Measurements from ENCODE around the gene CSF1R.
"Not testable (repeated sequence)": the region's sequence is repeated elsewhere in the genome, so short reads cannot be mapped to it uniquely, and the experiment has no call there.

CSF1R gene

GRCh38 chr5:150103678-150104549 is 17.6 kb upstream of the CSF1R start:
- DNase-seq = no peak

- DNase-seq = no peak
Measured at GRCh38 chr5:150101023-150101422, 14.7 kb upstream of the CSF1R start.

GRCh38 chr5:150097152-150097551 is 10.8 kb upstream of the CSF1R start:
- DNase-seq = no peak

- no peak for DNase-seq
Measured at GRCh38 chr5:150092159-150092787, 5.9 kb upstream of the CSF1R start.

- no peak for DNase-seq
Measured at GRCh38 chr5:150085191-150085912, 1.0 kb downstream of the CSF1R start.

GRCh38 chr5:150084754-150085153 is 1.6 kb downstream of the CSF1R start:
- DNase-seq = not testable (repeated sequence)

- no peak for DNase-seq
Measured at GRCh38 chr5:150082889-150083288, 3.5 kb downstream of the CSF1R start.

- DNase-seq = no peak
Measured at GRCh38 chr5:150082374-150082773, 4.0 kb downstream of the CSF1R start.

GRCh38 chr5:150081541-150082283 is 4.6 kb downstream of the CSF1R start:
- no peak for DNase-seq

- no peak for DNase-seq
Measured at GRCh38 chr5:150080696-150081435, 5.5 kb downstream of the CSF1R start.

GRCh38 chr5:150079909-150080461 is 6.4 kb downstream of the CSF1R start:
- no peak for DNase-seq

- no peak for DNase-seq
Measured at GRCh38 chr5:150078802-150079689, 7.3 kb downstream of the CSF1R start.

GRCh38 chr5:150077996-150078801 is 8.2 kb downstream of the CSF1R start:
- DNase-seq = no peak

GRCh38 chr5:150077060-150077459 is 9.3 kb downstream of the CSF1R start:
- no peak for DNase-seq

GRCh38 chr5:150075806-150076205 is 10.5 kb downstream of the CSF1R start:
- DNase-seq = no peak

- no peak for DNase-seq
Measured at GRCh38 chr5:150075233-150075632, 11.1 kb downstream of the CSF1R start.

GRCh38 chr5:150073677-150074076 is 12.7 kb downstream of the CSF1R start:
- DNase-seq = no peak

- no peak for DNase-seq
Measured at GRCh38 chr5:150073086-150073625, 13.2 kb downstream of the CSF1R start.

GRCh38 chr5:150070821-150071220 is 15.5 kb downstream of the CSF1R start:
- DNase-seq = no peak

All from NCI-H2081 (cell line).